ENCODE data around the gene GTF2A1L. TPM values are rescaled to one million over a fixed set of nuclear protein-coding genes. Genes with fewer than 3 reads are reported as not detected.

The GTF2A1L gene
- total and polyA plus RNA-seq, 2 donors (not counting 3 experiments of a cell fraction or from before 2014, with no cell fraction given): 0.46 TPM; not detected in 1

- POLR2A ChIA-PET: no interaction called here
- Histone ChIP-seq H3K27ac (ENCODE audit: insufficient read depth, low read depth, low read length) (no peak overlapping the region), H3K27me3 (ENCODE audit: control insufficient read depth in 2 of 2, insufficient read depth in 2 of 2, low read length in 2 of 2) (no peaks in the 10 kb centered on the region), H4K20me1 (replicated peaks; ENCODE audit: control insufficient read depth, extremely low read depth, insufficient read depth, low read length) (no peaks in the 10 kb centered on the region), H3K9me3 (replicated peaks; ENCODE audit: control insufficient read depth, insufficient read depth, low read length) (no peaks in the 10 kb centered on the region), H3K4me1 (ENCODE audit: control insufficient read depth, extremely low read depth, insufficient read depth, low read length) (no peaks in the 10 kb centered on the region), H3K9ac (replicated peaks; ENCODE audit: extremely low read depth, insufficient read depth, low read length) (no peak overlapping the region), H3K79me2 (ENCODE audit: control insufficient read depth, insufficient read depth, low read length) (no peaks in the 10 kb centered on the region), H3K4me3 (replicated peaks in 1 of 3; ENCODE audit: insufficient read depth in 1 of 3, low read depth in 1 of 3, low read length in 3 of 3) (no peak overlapping the region), H2AFZ (ENCODE audit: low read depth, low read length) (no peak overlapping the region), H3K4me2 (ENCODE audit: insufficient read depth, low read length) (no peak overlapping the region), H3K9me1 (replicated peaks; ENCODE audit: control insufficient read depth, extremely low read depth, insufficient read depth, low read length) (no peaks in the 10 kb centered on the region), H3K36me3 (ENCODE audit: control insufficient read depth in 2 of 2, extremely low read depth in 1 of 2, insufficient read depth in 2 of 2, low read length in 2 of 2) (no peaks in the 10 kb centered on the region)
- dilution Hi-C loops (cut with MboI; ENCODE audit: extremely low pct_ligation_motif_present, low sequenced_read_pairs): no loop called here
- no peak for FAIRE-seq
- DNase-seq (ENCODE audit: low read depth, low spot score): no peak
- intact Hi-C loops (cut with micrococcal nuclease): no loop called here
- TF ChIP-seq POLR2A (IDR thresholded peaks at IDR 0.05; ENCODE audit: low read depth, low read length) (no peak), MAX (IDR thresholded peaks at IDR 0.05; ENCODE audit: insufficient read depth, insufficient read length) (no peak), EZH2 (IDR thresholded peaks at IDR 0.05; ENCODE audit: borderline replicate concordance, low read depth, low read length, severe bottlenecking) (no peak), JUN (IDR thresholded peaks at IDR 0.05; ENCODE audit: borderline replicate concordance, insufficient read depth, insufficient read length, low read depth) (no peak), MYC (IDR thresholded peaks at IDR 0.05; ENCODE audit: low read depth, low read length) (no peak), POLR2AphosphoS5 (IDR thresholded peaks at IDR 0.05; ENCODE audit: insufficient read depth, low read depth, low read length) (no peak), CTCF (IDR thresholded peaks at IDR 0.05; ENCODE audit: extremely low read depth in 1 of 2, insufficient read depth in 1 of 2, low read depth in 1 of 2, low read length in 2 of 2) (no peak), GATA2 (IDR thresholded peaks at IDR 0.05; ENCODE audit: insufficient read depth, insufficient read length, low read depth, low read length) (no peak), FOS (IDR thresholded peaks at IDR 0.05; ENCODE audit: borderline replicate concordance, insufficient read depth, low read length) (no peak)
- BruUV-seq (replicated peaks): no TSS peak
- CTCF ChIA-PET: no interaction called here
These were observed 43.0 kb upstream of the GTF2A1L start for GRCh38 chr2:48574353-48575287.
